ENCODE measurements around the gene ZNF584. TPM values are rescaled to one million over a fixed set of nuclear protein-coding genes. Genes with fewer than 3 reads are reported as not detected.
A peak's percentile ranks its signal among the peaks of the same experiment; 100 is the strongest.

Gene ZNF584
- total RNA-seq, 1 donor from 2014 or later: 19.8 TPM

GRCh38 chr19:58451358-58452101, 43.1 kb downstream of the ZNF584 start, which contains the start of gene ZNF324B:
TSS of gene ZNF324B (plus strand) at chr19:58451622. CDS start at chr19:58453702, 2,080 bp downstream.
- intact Hi-C loops (cut with DNase I): no loop called here
- DNase-seq (ENCODE audit: low spot score): peak; percentile 95

- intact Hi-C loops (cut with DNase I): no loop called here
- no peak for DNase-seq (ENCODE audit: low spot score)
Observed at GRCh38 chr19:58453743-58454142, 45.3 kb downstream of the ZNF584 start.

GRCh38 chr19:58455306-58455705, 46.9 kb downstream of the ZNF584 start:
- no peak for DNase-seq (ENCODE audit: low spot score)

GRCh38 chr19:58456111-58456510, 47.7 kb downstream of the ZNF584 start:
- intact Hi-C loops (cut with DNase I): no loop called here
- no peak for DNase-seq (ENCODE audit: low spot score)

More at GRCh38 chr19:58455306-58455705, 46.9 kb downstream of the ZNF584 start:
- intact Hi-C loops (cut with DNase I): no loop called here

GRCh38 chr19:58460039-58460438, 51.6 kb downstream of the ZNF584 start:
- intact Hi-C loops (cut with DNase I): no loop called here
- DNase-seq (ENCODE audit: low spot score): no peak

GRCh38 chr19:58466089-58466759, 57.8 kb downstream of the ZNF584 start:
- intact Hi-C loops (cut with DNase I): loop anchor here (1.0 kb wide), 1 partner anchor 26 kb away; the partner anchor contains the start of gene ZNF132
- DNase-seq (ENCODE audit: low spot score): no peak

GRCh38 chr19:58466760-58467589, 58.5 kb downstream of the ZNF584 start, which contains the start of gene ZNF324:
TSS of gene ZNF324 (plus strand) at chr19:58467080. CDS start at chr19:58469186, 2,106 bp downstream.
- intact Hi-C loops (cut with DNase I): loop anchor here (1.0 kb wide), 1 partner anchor 27 kb away; the partner anchor contains the start of gene ZNF132
- DNase-seq (ENCODE audit: low spot score): peak; percentile 99

Small RNA genes within 50 kb of the gene (microRNA-seq; reads per million reads assigned to microRNA genes)
- gene MIR4754: not detected

Other genes with a start within 250 kb of the ZNF584 start
- gene ZNF274, start 225.6 kb upstream of the ZNF584 start, total RNA-seq: 26.7 TPM
- gene ZNF544, start 179.7 kb upstream of the ZNF584 start, total RNA-seq: 28.1 TPM
- 6.2 TPM for gene ZNF8, start 129.7 kb upstream of the ZNF584 start, total RNA-seq
- gene ERVK3-1, start 103.3 kb upstream of the ZNF584 start, total RNA-seq: 17.1 TPM
- gene ZSCAN22, start 81.7 kb upstream of the ZNF584 start, total RNA-seq: 2.1 TPM
- 5.2 TPM for gene A1BG, start 55.2 kb upstream of the ZNF584 start, total RNA-seq
- gene ZNF497, start 45.9 kb upstream of the ZNF584 start, total RNA-seq: 0.40 TPM
- gene ZNF837, start 27.6 kb upstream of the ZNF584 start, total RNA-seq: 0.54 TPM
- gene RPS5, start 21.4 kb upstream of the ZNF584 start, total RNA-seq: 394 TPM
- gene RNF225, start 13.0 kb upstream of the ZNF584 start, total RNA-seq: not detected
- gene ZNF132, start 31.5 kb downstream of the ZNF584 start, total RNA-seq: 5.4 TPM
- gene ZNF324B, start 43.0 kb downstream of the ZNF584 start, total RNA-seq: 3.7 TPM
- 5.1 TPM for gene ZNF324, start 58.4 kb downstream of the ZNF584 start, total RNA-seq
- 5.8 TPM for gene ZNF446, start 67.7 kb downstream of the ZNF584 start, total RNA-seq
- 2.0 TPM for gene SLC27A5, start 103.3 kb downstream of the ZNF584 start, total RNA-seq
- 13.8 TPM for gene ZBTB45, start 111.2 kb downstream of the ZNF584 start, total RNA-seq
- gene TRIM28, start 135.4 kb downstream of the ZNF584 start, total RNA-seq: 140 TPM
- 138 TPM for gene CHMP2A, start 146.5 kb downstream of the ZNF584 start, total RNA-seq
- gene UBE2M, start 150.0 kb downstream of the ZNF584 start, total RNA-seq: 111 TPM
- gene MZF1, start 164.7 kb downstream of the ZNF584 start, total RNA-seq: 12.4 TPM

Measured in cardiac septum (tissue), 1 donor.